ENCODE results near the gene SYNDIG1L. TPM values are rescaled to one million over a fixed set of nuclear protein-coding genes. Genes with fewer than 3 reads are reported as not detected.

The SYNDIG1L gene
- total and polyA plus RNA-seq, 12 donors: 0.03 to 0.15 (median 0.13) TPM; not detected in 6

DNA sequence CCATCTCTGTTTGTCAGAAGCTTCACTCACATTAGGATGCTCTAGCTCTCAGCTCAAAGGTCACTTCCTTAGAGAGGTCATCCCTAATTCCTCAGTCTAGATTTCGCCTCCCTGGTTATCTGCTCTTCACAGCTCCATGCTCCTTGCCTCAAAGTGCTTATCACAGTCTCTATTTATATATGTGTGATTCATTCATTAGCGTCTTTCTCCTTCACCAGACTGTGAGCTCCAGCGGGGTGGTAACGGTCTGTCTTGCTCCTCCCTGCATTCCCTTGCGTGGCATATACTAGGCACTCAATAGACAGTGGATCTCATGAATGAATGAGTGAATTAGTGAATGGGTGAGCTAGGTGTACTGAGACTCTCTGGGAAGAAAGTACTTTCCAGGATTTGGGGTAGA is 6.9 kb downstream of the SYNDIG1L start:
- H3K27me3 ChIP-seq: peaks cover 0 to 65% (median 39%) of the 10 kb centered on the region in 7 donors
- WGBS, 2 donors: 12 to 14% methylated on average over 5 of the region's 5 CpGs
- ATAC-seq (peak in 1 of 8 donors; percentile 20), DNase-seq (no peak)
- H3K36me3 ChIP-seq: no peaks in the 10 kb centered on the region
- H3K4me3 ChIP-seq: no peak overlapping the region
- intact Hi-C loops (cut with DNase I): no loop called here
- H3K27ac ChIP-seq: no peak overlapping the region
- TF ChIP-seq, protein P1, sequence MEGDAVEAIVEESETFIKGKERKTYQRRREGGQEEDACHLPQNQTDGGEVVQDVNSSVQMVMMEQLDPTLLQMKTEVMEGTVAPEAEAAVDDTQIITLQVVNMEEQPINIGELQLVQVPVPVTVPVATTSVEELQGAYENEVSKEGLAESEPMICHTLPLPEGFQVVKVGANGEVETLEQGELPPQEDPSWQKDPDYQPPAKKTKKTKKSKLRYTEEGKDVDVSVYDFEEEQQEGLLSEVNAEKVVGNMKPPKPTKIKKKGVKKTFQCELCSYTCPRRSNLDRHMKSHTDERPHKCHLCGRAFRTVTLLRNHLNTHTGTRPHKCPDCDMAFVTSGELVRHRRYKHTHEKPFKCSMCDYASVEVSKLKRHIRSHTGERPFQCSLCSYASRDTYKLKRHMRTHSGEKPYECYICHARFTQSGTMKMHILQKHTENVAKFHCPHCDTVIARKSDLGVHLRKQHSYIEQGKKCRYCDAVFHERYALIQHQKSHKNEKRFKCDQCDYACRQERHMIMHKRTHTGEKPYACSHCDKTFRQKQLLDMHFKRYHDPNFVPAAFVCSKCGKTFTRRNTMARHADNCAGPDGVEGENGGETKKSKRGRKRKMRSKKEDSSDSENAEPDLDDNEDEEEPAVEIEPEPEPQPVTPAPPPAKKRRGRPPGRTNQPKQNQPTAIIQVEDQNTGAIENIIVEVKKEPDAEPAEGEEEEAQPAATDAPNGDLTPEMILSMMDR (IDR thresholded peaks at IDR 0.05): no peak
- H3K4me1 ChIP-seq: no peaks in the 10 kb centered on the region
- H3K9me3 ChIP-seq: peaks cover 0 to 9% (median 0%) of the 10 kb centered on the region in 11 donors

GRCh38 chr14:74418031-74418430 is 8.0 kb downstream of the SYNDIG1L start:
- peaks cover 0 to 9% (median 0%) of the 10 kb centered on the region in 11 donors for H3K9me3 ChIP-seq
- TF ChIP-seq, protein P1 (IDR thresholded peaks at IDR 0.05): no peak
- no peak overlapping the region for H3K27ac ChIP-seq
- no peaks in the 10 kb centered on the region for H3K4me1 ChIP-seq
- H3K4me3 ChIP-seq: no peak overlapping the region
- 47 to 50% methylated on average over 8 of the region's 8 CpGs for WGBS, 2 donors
- DNase-seq: no peak
- no peak for ATAC-seq
- peaks cover 0 to 56% (median 36%) of the 10 kb centered on the region in 7 donors for H3K27me3 ChIP-seq
- intact Hi-C loops (cut with DNase I): no loop called here
- no peaks in the 10 kb centered on the region for H3K36me3 ChIP-seq

- H3K4me3 ChIP-seq: no peak overlapping the region
- intact Hi-C loops (cut with DNase I): no loop called here
- H3K9me3 ChIP-seq: peaks cover 0 to 9% (median 0%) of the 10 kb centered on the region in 11 donors
- TF ChIP-seq, protein P1 (IDR thresholded peaks at IDR 0.05): no peak
- no peak for ATAC-seq
- DNase-seq: no peak
- no peaks in the 10 kb centered on the region for H3K36me3 ChIP-seq
- WGBS, 2 donors: 34 to 36% methylated on average over 3 of the region's 3 CpGs
- peaks cover 0 to 54% (median 32%) of the 10 kb centered on the region in 7 donors for H3K27me3 ChIP-seq
- no peaks in the 10 kb centered on the region for H3K4me1 ChIP-seq
- H3K27ac ChIP-seq: no peak overlapping the region
Measured at GRCh38 chr14:74417611-74418010, 8.4 kb downstream of the SYNDIG1L start.

DNA sequence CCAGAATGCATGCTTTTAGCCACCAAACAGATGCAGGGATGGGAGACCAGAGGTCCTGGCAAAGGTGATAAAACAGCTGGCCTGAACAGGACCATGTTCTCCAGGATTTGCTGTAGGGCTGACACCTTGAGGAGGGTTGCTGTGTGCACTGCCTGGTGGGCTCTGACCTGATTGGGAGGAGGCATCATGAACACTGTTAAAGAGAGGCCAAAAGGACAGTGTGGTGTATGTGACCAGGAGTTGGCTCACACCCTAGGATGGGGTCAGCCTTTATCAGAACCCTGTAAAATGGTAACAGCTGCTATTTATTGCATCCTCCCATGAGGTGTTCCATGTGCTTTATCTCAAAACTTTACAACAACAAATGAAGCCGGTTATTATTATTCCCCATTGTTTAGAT is 8.8 kb downstream of the SYNDIG1L start:
- H3K36me3 ChIP-seq: no peaks in the 10 kb centered on the region
- H3K9me3 ChIP-seq: peaks cover 0 to 9% (median 0%) of the 10 kb centered on the region in 11 donors
- no peak for DNase-seq
- 38 to 43% methylated on average over 1 of the region's 1 CpG for WGBS, 2 donors
- no peak overlapping the region for H3K4me3 ChIP-seq
- no peak for ATAC-seq
- intact Hi-C loops (cut with DNase I): no loop called here
- no peaks in the 10 kb centered on the region for H3K4me1 ChIP-seq
- no peak overlapping the region for H3K27ac ChIP-seq
- TF ChIP-seq, protein P1 (IDR thresholded peaks at IDR 0.05): no peak
- H3K27me3 ChIP-seq: peaks cover 0 to 54% (median 31%) of the 10 kb centered on the region in 7 donors
